ENCODE measurements around the gene INPP5J.
A peak's percentile ranks its signal among the peaks of the same experiment; 100 is the strongest.
"Not testable (repeated sequence)": the region's sequence is repeated elsewhere in the genome, so short reads cannot be mapped to it uniquely, and the experiment has no call there.

The INPP5J gene, protein sequence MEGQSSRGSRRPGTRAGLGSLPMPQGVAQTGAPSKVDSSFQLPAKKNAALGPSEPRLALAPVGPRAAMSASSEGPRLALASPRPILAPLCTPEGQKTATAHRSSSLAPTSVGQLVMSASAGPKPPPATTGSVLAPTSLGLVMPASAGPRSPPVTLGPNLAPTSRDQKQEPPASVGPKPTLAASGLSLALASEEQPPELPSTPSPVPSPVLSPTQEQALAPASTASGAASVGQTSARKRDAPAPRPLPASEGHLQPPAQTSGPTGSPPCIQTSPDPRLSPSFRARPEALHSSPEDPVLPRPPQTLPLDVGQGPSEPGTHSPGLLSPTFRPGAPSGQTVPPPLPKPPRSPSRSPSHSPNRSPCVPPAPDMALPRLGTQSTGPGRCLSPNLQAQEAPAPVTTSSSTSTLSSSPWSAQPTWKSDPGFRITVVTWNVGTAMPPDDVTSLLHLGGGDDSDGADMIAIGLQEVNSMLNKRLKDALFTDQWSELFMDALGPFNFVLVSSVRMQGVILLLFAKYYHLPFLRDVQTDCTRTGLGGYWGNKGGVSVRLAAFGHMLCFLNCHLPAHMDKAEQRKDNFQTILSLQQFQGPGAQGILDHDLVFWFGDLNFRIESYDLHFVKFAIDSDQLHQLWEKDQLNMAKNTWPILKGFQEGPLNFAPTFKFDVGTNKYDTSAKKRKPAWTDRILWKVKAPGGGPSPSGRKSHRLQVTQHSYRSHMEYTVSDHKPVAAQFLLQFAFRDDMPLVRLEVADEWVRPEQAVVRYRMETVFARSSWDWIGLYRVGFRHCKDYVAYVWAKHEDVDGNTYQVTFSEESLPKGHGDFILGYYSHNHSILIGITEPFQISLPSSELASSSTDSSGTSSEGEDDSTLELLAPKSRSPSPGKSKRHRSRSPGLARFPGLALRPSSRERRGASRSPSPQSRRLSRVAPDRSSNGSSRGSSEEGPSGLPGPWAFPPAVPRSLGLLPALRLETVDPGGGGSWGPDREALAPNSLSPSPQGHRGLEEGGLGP

DNA sequence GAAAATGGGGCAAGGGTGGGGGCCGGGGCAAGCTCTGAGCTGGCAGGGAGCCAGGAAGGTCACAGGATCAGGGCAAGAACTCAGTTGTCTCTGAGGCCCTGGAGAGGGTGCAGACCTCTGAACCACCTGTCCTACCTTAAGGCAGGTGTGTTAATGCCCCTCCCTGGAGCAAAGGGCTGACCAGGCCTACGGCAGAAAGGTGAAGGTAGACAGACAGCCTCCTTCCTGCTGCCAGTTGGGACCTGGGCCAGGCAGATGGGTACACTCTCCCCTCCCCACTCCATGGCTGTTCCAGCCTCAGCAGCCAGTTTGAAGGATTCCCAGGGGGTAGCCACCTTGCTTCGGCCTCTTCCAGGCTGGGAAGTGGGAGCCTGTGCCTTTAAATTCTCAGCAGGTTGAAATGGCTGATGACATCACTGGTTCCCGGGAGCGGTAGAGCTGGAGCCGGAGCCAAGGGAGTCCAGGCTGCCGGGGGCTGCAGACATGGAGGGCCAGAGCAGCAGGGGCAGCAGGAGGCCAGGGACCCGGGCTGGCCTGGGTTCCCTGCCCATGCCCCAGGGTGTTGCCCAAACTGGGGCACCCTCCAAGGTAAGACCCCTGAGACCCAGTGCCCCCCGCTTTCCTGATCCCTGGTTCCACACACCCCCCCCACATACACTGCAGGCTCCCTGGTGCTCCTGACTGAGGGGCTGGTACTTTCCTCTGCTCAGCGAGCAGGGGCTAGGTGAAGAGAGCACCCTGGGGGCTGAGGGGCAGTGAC lies at the start of gene INPP5J:
TSS of gene INPP5J (plus strand) at position 435 of the 760 bp plus-strand sequence. CDS start at position 484, 49 bp downstream.
- DNase-seq: peak; percentile 74

DNA sequence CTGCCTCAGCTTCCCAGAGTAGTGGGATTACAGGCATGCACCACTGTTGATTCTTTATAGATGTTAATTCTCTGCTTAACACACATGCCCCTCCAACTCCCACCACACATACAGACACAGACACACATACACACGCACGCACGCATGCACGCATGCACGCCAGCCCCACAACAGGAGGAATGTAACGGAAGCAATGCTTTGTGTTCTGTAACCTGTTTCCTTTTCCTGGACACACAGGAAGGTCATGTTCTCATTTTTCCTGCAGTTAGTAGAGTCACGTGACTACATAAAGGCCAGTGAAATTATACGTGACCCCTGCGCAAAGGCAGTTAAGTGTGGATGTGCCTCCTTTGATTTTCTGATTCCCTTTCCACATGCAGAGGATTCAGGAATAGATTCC lies 49.6 kb upstream of the INPP5J start:
- not testable (repeated sequence) for DNase-seq

DNA sequence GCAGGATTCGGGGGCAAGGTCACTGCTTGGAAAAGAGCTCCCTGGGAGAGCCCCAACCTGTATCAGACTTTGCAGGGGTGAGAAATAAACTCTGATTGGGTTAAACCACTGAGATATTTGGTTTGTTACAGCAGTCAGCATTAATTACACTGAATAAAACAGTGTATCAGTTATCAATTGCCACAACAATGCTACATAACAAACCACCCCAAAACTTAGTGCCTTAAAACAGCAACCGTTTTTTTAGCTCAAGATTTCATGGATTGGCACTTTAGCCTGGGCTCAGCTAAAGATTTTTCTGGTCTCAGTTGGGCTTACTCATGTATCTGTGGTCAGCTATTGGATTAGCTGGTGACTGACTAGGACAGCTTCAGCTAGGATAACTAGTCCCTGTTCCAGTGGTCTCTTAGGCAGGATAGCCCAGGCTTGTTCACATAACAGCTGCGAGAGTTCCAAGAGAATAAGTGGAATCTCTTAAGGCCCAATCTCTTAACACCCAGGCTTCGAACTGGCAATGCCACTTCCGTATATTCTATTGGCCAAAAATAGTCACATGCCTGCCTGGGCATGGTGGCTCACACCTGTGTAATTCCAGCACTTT lies 49.1 kb upstream of the INPP5J start:
- DNase-seq: not testable (repeated sequence)

- no peak for DNase-seq
Measured at GRCh38 chr22:31075961-31076360, 46.8 kb upstream of the INPP5J start.

DNA sequence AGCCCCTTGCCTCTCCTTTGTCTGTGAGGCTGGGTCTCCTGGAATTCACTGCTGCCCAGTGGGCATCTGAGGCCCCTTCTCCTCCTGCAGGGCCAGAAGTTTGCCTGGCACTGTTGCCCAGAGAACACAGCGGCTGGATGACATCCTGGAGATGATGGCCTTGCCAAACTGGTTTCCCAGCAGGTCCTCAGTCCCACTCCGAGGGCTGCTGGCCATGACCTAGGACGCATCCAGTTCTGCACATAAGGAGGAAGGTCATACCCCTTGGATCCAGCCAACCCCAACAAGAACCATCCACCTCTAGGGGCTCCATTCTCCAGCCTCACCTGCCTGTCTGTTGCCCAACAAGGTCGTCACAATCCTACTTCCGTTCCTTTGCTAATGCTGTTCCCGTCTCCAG lies 45.1 kb upstream of the INPP5J start:
- peak; percentile 57 for DNase-seq

DNA sequence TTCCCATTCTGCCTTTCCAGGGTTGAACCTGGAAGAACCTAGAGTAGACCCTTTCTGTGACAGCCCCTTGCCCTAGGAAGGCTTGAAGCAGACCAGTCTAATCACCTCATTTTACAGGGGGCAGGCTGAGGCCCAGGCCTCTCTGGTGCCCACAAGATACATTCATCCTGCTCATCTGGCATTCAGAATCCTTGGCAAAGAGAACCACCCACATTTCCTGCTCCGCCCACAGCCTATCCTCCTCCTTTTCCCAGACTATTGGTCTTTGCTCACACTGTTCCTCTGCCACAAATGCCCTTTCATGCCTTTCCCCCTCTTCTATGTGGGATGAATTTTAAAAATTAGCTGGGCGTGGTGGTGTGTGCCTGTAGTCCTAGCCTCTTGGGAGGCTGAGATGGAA lies 44.4 kb upstream of the INPP5J start:
- DNase-seq: peak; percentile 38

- peak; percentile 94 for DNase-seq
Measured at GRCh38 chr22:31079095-31079642, 43.6 kb upstream of the INPP5J start.

DNA sequence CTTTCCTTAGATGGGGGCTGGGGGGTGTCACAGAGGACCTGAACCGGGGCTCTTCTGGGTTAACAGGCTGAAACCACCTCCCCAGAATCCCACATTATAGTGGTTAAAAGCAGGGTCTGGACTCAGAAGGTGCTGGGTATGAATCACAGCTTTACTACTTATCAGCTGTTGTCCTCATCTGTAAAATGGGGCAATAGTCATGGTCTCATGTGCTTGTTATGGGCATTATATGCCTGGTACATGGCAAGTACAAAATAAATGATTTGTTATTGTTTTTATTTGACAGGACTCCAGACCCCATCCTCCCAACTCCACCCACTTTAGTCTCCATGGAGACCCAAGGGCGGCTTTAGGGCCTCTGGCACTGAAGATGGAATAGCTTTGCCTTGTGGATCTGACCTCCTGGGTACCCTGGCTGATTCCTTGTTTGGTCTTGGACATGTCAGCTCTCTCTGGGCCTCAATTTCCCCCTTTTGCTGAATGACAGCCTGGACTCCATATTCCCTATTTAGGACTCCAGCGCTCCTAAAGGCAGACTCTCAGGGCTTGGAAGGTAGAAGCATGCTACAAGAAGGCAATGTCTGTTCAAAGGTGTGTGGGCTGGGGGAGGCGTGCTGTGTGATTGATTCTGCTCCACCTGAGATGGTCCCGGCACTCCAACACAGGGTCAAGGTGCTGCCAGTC lies 42.5 kb upstream of the INPP5J start:
- DNase-seq: peak; percentile 41

DNA sequence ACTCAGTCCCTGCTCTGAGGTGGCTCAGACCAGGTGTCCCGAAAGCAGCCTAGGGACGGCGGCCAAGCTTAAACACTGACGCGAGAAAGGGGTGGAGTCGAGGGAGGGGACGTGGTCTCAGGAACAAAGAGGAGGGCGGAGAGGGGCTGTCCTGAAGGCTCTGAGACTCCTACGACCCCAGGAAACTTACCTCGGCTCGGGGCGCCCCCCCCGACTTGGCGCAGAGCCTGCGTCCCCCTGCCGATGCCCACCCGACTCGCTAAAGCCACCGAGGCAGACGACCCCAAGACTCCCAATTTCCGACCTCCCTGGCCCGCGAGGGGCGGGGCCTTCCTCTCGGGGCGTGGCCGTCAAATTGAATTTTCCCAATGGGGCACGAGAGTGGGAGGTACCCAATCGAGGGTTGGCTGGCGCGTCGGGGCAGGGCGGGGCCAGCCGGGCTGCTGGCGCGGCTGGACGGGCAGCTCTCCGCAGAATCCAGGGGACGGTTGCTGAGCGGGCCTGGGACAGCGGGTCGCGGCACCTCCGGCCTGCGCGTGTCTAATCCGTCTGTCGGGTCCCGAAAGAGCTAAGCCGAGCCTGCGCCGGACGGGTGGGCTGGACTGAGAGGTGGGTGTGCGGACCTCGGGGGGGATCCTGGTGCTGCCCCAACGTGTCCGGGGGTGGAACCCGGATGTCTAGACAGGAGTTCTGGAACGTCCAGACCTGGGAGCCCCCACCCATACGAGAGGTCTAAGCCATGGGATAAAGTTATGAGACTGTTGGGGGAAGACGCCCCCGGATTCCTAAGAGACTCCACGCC lies 41.7 kb upstream of the INPP5J start, which contains the start of gene SMTN:
TSS of gene SMTN (plus strand) at position 471 of the 802 bp plus-strand sequence. CDS start 1,941 bp downstream, outside the sequence.
- DNase-seq: peak; percentile 87

GRCh38 chr22:31081963-31082605 lies 40.7 kb upstream of the INPP5J start:
- no peak for DNase-seq

- peak; percentile 24 for DNase-seq
Measured at GRCh38 chr22:31082606-31083376, 40.0 kb upstream of the INPP5J start.

DNA sequence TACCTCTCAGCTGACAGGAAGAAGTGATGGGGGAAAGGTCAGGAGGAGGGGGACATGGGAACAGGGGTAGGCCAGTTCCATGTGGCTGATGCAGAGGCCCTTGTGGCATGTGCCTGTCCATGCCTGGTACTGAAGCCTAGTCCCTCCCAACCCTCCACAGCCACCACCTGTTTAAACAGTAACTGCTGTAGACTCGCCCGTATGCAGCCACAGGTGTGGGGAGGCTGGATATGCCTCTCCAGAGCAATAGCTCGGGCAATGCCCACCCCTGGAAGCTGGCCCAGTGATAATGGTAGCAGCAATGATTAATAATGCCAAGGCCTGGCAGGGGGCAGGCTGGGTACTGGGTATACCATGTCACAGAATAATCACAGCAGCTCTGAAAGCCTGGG lies 39.4 kb upstream of the INPP5J start:
- DNase-seq: peak; percentile 71

DNA sequence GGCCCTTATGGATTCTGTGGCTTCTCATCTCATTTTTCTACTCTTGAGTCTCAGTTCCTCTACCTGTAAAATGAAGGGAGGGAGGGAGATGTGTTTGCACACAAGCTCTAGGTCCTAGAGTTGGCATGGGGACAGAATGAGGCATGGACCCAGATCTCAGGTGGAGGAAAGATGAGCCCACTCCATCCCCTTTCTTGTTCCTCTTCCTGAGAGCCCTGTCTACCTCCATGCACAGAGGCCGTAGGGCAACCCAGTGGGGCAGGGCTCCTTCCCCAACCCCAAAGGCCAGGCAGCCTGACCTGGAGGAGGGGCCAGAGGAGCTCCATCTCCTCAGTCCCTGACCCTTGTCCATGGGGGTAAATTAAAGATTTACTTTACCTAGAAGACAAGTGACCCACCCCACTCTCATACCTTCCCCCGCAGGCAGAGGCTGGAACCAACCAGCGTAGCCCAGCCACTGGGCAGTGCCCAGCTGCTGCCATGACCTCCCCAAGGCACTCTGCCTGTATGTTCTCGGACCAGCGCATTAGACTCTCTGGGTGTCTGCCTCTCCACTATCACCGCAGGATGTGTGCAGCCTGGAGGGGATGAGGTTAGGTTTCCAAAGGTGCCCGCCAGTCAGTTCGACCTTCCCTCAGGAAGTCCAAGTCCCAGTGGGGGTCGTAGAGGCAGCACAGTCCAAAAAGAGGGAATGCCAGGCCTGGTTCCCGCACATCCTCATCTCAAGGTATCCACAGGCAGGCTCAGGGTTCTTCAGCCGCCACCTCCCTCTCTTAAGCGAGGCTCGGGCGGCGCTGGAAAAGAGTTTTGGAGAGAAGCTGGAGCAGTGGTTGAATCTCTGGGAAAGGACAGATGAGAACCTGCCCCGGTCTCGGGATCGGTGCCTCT lies 38.6 kb upstream of the INPP5J start:
- DNase-seq: no peak

- DNase-seq: no peak
Measured at GRCh38 chr22:31084811-31085492, 37.8 kb upstream of the INPP5J start.

GRCh38 chr22:31085493-31085824 lies 37.3 kb upstream of the INPP5J start:
- no peak for DNase-seq

DNA sequence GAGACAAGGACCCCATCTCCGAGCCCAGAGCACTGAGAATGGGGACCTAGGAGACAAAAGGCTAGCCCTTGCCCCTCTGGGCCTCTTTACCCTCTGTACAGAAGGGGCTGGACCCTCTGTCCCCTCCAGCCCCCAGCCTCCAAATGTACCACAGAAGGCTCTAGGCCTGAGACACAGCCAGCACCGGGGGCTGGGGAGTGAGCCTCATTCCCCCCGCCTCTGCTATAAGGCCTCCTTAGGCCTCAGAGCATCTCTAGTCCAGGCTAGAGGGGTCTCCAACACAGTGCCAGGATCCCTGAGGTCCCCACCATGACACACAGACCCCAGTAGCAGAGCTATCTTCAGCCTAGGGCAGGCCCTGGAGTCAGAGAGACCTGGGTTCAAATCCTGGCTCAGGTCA lies 36.8 kb upstream of the INPP5J start:
- DNase-seq: no peak

GRCh38 chr22:31086703-31087330 lies 35.9 kb upstream of the INPP5J start:
- no peak for DNase-seq

Measured in DMS53 (cell line).